WTC11 (cell line): ENCODE data around the gene OBSCN.

Experiments used
- CTCF ChIP-seq: fragments of 200-600 bp; IDR thresholded peaks from 2 replicates; pipeline ENCODE4 v1.8.0; 2022; ENCODE audit warnings: antibody characterized with exemption
- FOXJ3 ChIP-seq: sonication (generic); formaldehyde crosslinking; IDR thresholded peaks from 2 replicates; pipeline ENCODE4 v1.9.0; 2021; ENCODE audit warnings: missing genetic modification reagents, mild to moderate bottlenecking, borderline replicate concordance
- FOXP1 ChIP-seq: sonication (generic); formaldehyde crosslinking; IDR thresholded peaks from 2 replicates; pipeline ENCODE4 v1.8.0; 2022; ENCODE audit warnings: missing genetic modification reagents, mild to moderate bottlenecking, moderate library complexity, borderline replicate concordance
- IRF1 ChIP-seq: sonication (generic); formaldehyde crosslinking; IDR thresholded peaks from 2 replicates; pipeline ENCODE4 v1.8.0; 2023; ENCODE audit warnings: missing genetic modification reagents
- MAX ChIP-seq: sonication (generic); formaldehyde crosslinking; IDR thresholded peaks from 2 replicates; pipeline ENCODE4 v1.8.0; 2022; ENCODE audit warnings: mild to moderate bottlenecking, missing genetic modification reagents
- NFE2L1 ChIP-seq: sonication (generic); formaldehyde crosslinking; IDR thresholded peaks from 2 replicates; pipeline ENCODE4 v1.8.1; 2023; ENCODE audit warnings: missing genetic modification reagents
- NR3C1 ChIP-seq: sonication (generic); formaldehyde crosslinking; conservative IDR thresholded peaks from 2 replicates; pipeline ENCODE4 v1.8.1; 2023; ENCODE audit warnings: low read depth, mild to moderate bottlenecking, missing genetic modification reagents
- PRDM15 ChIP-seq: sonication (generic); formaldehyde crosslinking; IDR thresholded peaks from 2 replicates; pipeline ENCODE4 v1.8.0; 2022; ENCODE audit warnings: missing genetic modification reagents
- PRRX2 ChIP-seq: fragments of 250-450 bp; sonication (Bioruptor Pico); IDR thresholded peaks from 2 replicates; pipeline ENCODE4 v1.8.0; 2021; ENCODE audit warnings: mild to moderate bottlenecking
- TCF7 ChIP-seq: sonication (generic); formaldehyde crosslinking; IDR thresholded peaks from 2 replicates; pipeline ENCODE4 v1.8.0; 2022; ENCODE audit warnings: mild to moderate bottlenecking, low read depth, missing genetic modification reagents, moderate library complexity

- TF ChIP-seq CTCF, result no peak
- no peak for TF ChIP-seq TCF7 (CRISPR knock-in tag)
- no peak for TF ChIP-seq FOXJ3 (CRISPR knock-in tag)
- no peak for TF ChIP-seq FOXP1 (CRISPR knock-in tag)
- no peak for TF ChIP-seq MAX (CRISPR knock-in tag)
- no peak for TF ChIP-seq PRRX2 (CRISPR knock-in tag)
- no peak for TF ChIP-seq NFE2L1 (CRISPR knock-in tag)
- TF ChIP-seq NR3C1 (CRISPR knock-in tag), result no peak
- no peak for TF ChIP-seq PRDM15 (CRISPR knock-in tag)
- no peak for TF ChIP-seq IRF1 (CRISPR knock-in tag)
Observed at GRCh38 chr1:228298471-228298870, 90.6 kb downstream of the OBSCN start.
